Ovary (tissue), 3 donors: ENCODE measurements around the gene OPN1MW2.
"Not testable (repeated sequence)": the region's sequence is repeated elsewhere in the genome, so short reads cannot be mapped to it uniquely, and the experiment has no call there.

Experiments used
- POLR2A ChIP-seq: fragments of 450-650 bp; IDR thresholded peaks from one replicate; pipeline ENCODE4 v1.6.1; 2017; ENCODE audit warnings: antibody characterized with exemption, mild to moderate bottlenecking, moderate library complexity
- TF ChIP-seq, protein P1 (sequence below), 3 donors: fragments of 450-650 bp in 2 of 3; fragments of 200-600 bp in 1 of 3; IDR thresholded peaks; one replicate each; pipeline versions ENCODE4 v1.5.1 to v1.8.0; 2016 to 2022; ENCODE audit warnings: antibody characterized with exemption in 3 of 3, mild to moderate bottlenecking in 1 of 3
- donor health status: DM: no; HTN: no; CAD: no.

DNA sequence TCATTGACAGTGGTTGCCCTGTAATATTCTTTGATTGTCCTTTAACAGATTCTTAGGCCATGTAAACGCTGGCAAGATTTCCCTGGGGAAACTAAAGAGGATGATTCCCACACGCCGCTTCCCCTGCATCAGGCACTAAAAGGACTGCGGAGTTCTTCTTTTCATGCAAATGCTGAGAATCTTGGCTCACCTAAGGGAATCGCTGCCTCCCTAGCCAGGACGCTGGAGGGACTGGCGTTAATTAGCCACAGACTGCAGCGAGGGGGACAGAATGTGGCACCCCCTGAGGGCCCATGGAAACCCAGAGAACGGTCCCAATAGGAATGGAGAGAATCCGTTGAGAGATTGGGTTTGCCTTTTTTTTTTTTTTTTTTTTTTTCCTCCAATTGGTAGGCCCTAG is 8.1 kb upstream of the OPN1MW2 start:
- TF ChIP-seq, protein P1, sequence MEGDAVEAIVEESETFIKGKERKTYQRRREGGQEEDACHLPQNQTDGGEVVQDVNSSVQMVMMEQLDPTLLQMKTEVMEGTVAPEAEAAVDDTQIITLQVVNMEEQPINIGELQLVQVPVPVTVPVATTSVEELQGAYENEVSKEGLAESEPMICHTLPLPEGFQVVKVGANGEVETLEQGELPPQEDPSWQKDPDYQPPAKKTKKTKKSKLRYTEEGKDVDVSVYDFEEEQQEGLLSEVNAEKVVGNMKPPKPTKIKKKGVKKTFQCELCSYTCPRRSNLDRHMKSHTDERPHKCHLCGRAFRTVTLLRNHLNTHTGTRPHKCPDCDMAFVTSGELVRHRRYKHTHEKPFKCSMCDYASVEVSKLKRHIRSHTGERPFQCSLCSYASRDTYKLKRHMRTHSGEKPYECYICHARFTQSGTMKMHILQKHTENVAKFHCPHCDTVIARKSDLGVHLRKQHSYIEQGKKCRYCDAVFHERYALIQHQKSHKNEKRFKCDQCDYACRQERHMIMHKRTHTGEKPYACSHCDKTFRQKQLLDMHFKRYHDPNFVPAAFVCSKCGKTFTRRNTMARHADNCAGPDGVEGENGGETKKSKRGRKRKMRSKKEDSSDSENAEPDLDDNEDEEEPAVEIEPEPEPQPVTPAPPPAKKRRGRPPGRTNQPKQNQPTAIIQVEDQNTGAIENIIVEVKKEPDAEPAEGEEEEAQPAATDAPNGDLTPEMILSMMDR (IDR thresholded peaks at IDR 0.05) = not testable (repeated sequence)
- TF ChIP-seq POLR2A = not testable (repeated sequence)
